Upper lobe of right lung (tissue), 1 donor: ENCODE results near the gene UBA7. TPM values are rescaled to one million over a fixed set of nuclear protein-coding genes. Genes with fewer than 3 reads are reported as not detected.

Experiments used
- ATAC-seq: fragments of 200-7000 bp; cut with Tn5 transposase; one replicate; pipeline ENCODE4 v1.9.1; 2020; ENCODE audit warnings: mild to moderate bottlenecking, moderate library complexity
- DNase-seq: peaks from one replicate; pipeline ENCODE4 v3.0.0-alpha.2; 2020
- H3K27ac ChIP-seq: fragments of 200-600 bp; one replicate; pipeline ENCODE4 v1.8.0; 2022
- H3K27me3 ChIP-seq: fragments of 200-600 bp; one replicate; pipeline ENCODE4 v1.8.0; 2022; ENCODE audit warnings: mild to moderate bottlenecking
- H3K36me3 ChIP-seq: fragments of 200-600 bp; one replicate; pipeline ENCODE4 v1.8.0; 2022
- H3K4me1 ChIP-seq: fragments of 200-600 bp; one replicate; pipeline ENCODE4 v1.8.0; 2022
- H3K4me3 ChIP-seq: fragments of 200-600 bp; one replicate; pipeline ENCODE4 v1.8.0; 2022; ENCODE audit warnings: mild to moderate bottlenecking
- H3K9me3 ChIP-seq: fragments of 200-600 bp; one replicate; pipeline ENCODE4 v1.8.0; 2022
- CTCF ChIP-seq: fragments of 200-600 bp; IDR thresholded peaks from one replicate; pipeline ENCODE4 v1.8.0; 2022; ENCODE audit warnings: antibody characterized with exemption
- intact Hi-C: fragments of 100-400 bp; cut with DNase I; formaldehyde crosslinking; loops from one replicate; pipeline ENCODE4 v1.11.0; 2022
- total RNA-seq: library from RNA; stranded (reverse); fragmentation: NEBNext Ultra II Directional; extraction: Animal tissue kit (Norgen Biotek cat#: 25700); gene quantifications from one replicate; pipeline ENCODE4 v1.2.1, GENCODE V29; 2021
- donor health status: DM: no; HTN: yes; CAD: no; lungs with severe emphysema.

The UBA7 gene
- total RNA-seq, 1 donor from 2014 or later = 110 TPM

DNA sequence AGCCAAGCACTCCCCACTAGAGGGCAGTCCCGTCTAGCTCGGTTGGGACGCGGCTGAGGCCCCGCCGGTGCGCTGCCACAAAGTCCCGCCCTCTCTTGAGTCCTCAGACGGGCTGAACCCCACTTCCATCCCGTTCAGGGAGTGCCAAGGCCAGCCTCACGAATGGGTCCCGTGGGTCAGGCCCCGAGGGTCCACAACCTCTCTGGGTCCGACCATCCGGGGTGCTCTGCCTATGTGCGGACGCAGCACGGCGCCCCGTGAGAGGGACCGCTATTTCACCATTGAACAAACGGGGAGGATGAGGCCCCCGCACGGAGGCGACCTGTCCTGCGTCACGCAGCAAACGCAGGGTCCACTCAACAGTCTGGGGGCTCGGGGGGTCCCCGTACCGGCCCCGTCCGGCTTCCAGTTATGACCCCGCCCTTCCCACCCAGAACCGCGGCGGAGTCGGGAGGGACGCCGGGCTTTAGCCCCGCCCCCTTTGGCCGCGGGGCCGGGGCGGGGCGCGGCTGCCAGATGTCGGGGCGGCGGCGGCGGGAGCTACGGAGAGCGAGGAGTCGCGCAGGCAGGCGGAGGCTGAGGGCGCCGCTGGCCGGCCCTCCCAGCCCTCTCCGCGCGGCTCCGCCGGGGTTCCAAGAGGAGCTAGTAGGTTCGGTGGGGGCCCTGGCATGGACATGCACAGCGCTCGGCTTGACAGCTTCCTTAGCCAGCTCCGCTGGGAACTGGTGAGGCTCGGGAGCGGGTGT lies 10.9 kb downstream of the UBA7 start, which contains the start of gene INKA1:
INKA1 (plus strand) TSS at position 543 of the 746 bp plus-strand sequence; CDS start at position 675, 132 bp downstream.
- peak; percentile 90 for ATAC-seq
- peak within 1 kb of the TSS; percentile 87 for H3K27ac ChIP-seq
- peak; percentile 6 for TF ChIP-seq CTCF
- peak; percentile 95 for DNase-seq
- H3K9me3 ChIP-seq = no peaks in the 10 kb centered on the region
- H3K36me3 ChIP-seq = no peaks in the 10 kb centered on the region
- peak within 1 kb of the TSS; percentile 91 for H3K4me3 ChIP-seq
- H3K27me3 ChIP-seq = no peaks in the 10 kb centered on the region
- H3K4me1 ChIP-seq = peaks cover 42% of the 10 kb centered on the region
- intact Hi-C loops = loop anchor here (5.0 kb wide), 1 partner anchor 34 kb away; no protein-coding TSS in a partner anchor

DNA sequence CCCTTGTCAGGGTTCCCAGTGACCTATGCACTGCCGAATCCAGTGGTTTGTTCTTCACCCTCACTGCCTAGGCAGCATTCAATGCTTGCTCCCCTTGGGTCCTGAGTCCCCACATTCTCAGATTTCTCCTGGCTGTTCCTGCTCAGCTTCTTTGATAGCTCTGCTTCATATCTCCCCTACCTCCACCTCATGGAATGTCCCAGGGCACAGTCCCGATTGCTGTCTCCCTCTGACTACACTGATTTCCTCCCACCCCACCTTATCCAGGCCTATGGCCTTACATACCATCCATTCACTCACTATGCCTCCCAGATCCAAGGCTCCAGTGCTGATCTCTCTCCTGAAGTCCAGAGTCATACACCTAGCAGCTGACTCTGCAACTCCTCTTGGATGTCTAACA lies 12.6 kb downstream of the UBA7 start:
- H3K4me3 ChIP-seq = no peak overlapping the region
- no peak for ATAC-seq
- no peaks in the 10 kb centered on the region for H3K36me3 ChIP-seq
- H3K27ac ChIP-seq = no peak overlapping the region
- no peak for DNase-seq
- intact Hi-C loops = loop anchor here (5.0 kb wide), 1 partner anchor 36 kb away; no protein-coding TSS in a partner anchor
- no peaks in the 10 kb centered on the region for H3K9me3 ChIP-seq
- no peaks in the 10 kb centered on the region for H3K27me3 ChIP-seq
- peaks cover 25% of the 10 kb centered on the region for H3K4me1 ChIP-seq
- TF ChIP-seq CTCF = no peak

DNA sequence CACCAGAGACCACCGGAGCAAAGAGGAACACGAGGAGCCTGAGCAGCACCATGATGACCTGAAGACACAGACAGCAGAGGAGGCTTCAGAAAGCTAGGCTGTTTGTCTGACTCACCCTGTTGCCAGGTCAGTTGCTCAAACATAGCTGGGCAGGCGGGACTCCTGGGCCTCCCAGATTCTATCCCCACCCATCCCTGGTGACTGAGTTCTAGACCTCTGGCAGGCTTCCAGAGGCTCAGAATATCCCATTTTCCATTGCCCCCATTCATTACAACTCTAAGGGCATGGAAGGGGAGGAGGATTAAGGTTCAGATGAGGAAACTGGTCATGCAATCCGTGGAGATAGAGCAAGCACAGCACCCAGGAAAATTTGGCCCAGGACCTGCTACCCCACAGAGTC lies 14.0 kb downstream of the UBA7 start, which contains the start of gene CDHR4:
CDHR4 (minus strand) TSS at position 113 of the 400 bp plus-strand sequence; CDS start at position 52, 61 bp downstream.
- intact Hi-C loops = loop anchor here (5.0 to 10.0 kb wide), 2 partner anchors 38 to 115 kb away; no protein-coding TSS in a partner anchor
- Histone ChIP-seq H3K9me3 (no peaks in the 10 kb centered on the region), H3K36me3 (no peaks in the 10 kb centered on the region), H3K4me3 (no peak within 1 kb of the TSS), H3K27ac (no peak within 1 kb of the TSS), H3K27me3 (no peaks in the 10 kb centered on the region), H3K4me1 (peaks cover 11% of the 10 kb centered on the region)
- TF ChIP-seq CTCF = no peak
- DNase-seq (no peak), ATAC-seq (no peak)

DNA sequence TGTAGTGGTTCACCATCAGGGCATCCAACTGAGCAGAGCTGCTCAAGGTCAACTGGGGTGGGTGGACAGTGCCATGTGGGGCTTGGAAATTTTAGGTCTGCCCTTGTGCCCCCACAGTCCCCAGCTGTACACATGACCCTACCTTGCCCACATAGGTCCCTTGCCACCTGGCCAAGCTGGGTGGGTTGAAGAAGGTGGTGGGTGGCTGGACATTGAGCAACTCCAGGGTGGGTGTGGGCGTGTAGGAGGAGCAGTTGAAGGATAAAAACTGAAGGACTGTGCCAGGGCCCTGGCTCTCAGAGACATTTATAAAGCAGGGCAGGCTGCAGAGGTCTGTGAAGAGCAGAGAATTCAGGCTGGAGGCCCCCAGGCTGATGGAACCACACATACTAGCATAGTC lies 14.6 kb downstream of the UBA7 start:
- TF ChIP-seq CTCF = no peak
- no peaks in the 10 kb centered on the region for H3K9me3 ChIP-seq
- H3K36me3 ChIP-seq = no peaks in the 10 kb centered on the region
- H3K4me1 ChIP-seq = peaks cover 4% of the 10 kb centered on the region
- no peak overlapping the region for H3K4me3 ChIP-seq
- intact Hi-C loops = loop anchor here (10.0 kb wide), 1 partner anchor 116 kb away; no protein-coding TSS in a partner anchor
- no peaks in the 10 kb centered on the region for H3K27me3 ChIP-seq
- no peak overlapping the region for H3K27ac ChIP-seq
- ATAC-seq (no peak), DNase-seq (no peak)

GRCh38 chr3:49794926-49795905 lies 18.5 kb downstream of the UBA7 start:
- H3K4me3 ChIP-seq = no peak overlapping the region
- no peak for TF ChIP-seq CTCF
- no peak for DNase-seq
- no peak for ATAC-seq
- H3K36me3 ChIP-seq = no peaks in the 10 kb centered on the region
- intact Hi-C loops = loop anchor here (10.0 kb wide), 1 partner anchor 120 kb away; no protein-coding TSS in a partner anchor
- H3K4me1 ChIP-seq = no peaks in the 10 kb centered on the region
- no peak overlapping the region for H3K27ac ChIP-seq
- H3K9me3 ChIP-seq = no peaks in the 10 kb centered on the region
- H3K27me3 ChIP-seq = no peaks in the 10 kb centered on the region
